ENCODE measurements around the gene SAMD11. TPM values are rescaled to one million over a fixed set of nuclear protein-coding genes. Genes with fewer than 3 reads are reported as not detected.
A peak's percentile ranks its signal among the peaks of the same experiment; 100 is the strongest.

Gene SAMD11
- total RNA-seq, 1 experiment from 2014 or later = 13.5 TPM

- no peak within 1 kb of the TSS for H4K8ac ChIP-seq (replicated peaks; ENCODE audit: insufficient read length, low read depth, low read length)
- peaks cover 11% of the 10 kb centered on the region; the same call in 1 of the 2 replicates for H3K27me3 ChIP-seq (ENCODE audit: insufficient read depth, low read length)
- Mint-ChIP-seq H3K27ac (no peak within 1 kb of the TSS), H3K27me3 (ENCODE audit: low read depth) (peaks cover 49% of the 10 kb centered on the region), H3K4me3 (peak within 1 kb of the TSS; percentile 57 to 76), H3K4me1 (peaks cover 0 to 3% of the 10 kb centered on the region in 2 experiments; a peak in 2 of 4 replicates), H3K9me3 (peaks cover 3 to 4% of the 10 kb centered on the region in 2 experiments; a peak in 3 of 5 replicates), H3K36me3 (ENCODE audit: insufficient read depth in 1 of 3, low read depth in 3 of 3) (peaks cover 0 to 26% (median 24%) of the 10 kb centered on the region in 3 experiments; a peak in 6 of 7 replicates)
- H3K9me3 ChIP-seq (ENCODE audit: control insufficient read depth, low read depth, low read length) = no peaks in the 10 kb centered on the region
- no peaks in the 10 kb centered on the region for H3K4me1 ChIP-seq (ENCODE audit: insufficient read depth, low read length)
- no peak within 1 kb of the TSS for H3K23ac ChIP-seq (ENCODE audit: insufficient read length, low read depth, low read length)
- H4K5ac ChIP-seq (ENCODE audit: insufficient read length, low read depth, low read length) = no peak within 1 kb of the TSS
- DNase-seq = peak; percentile 78
- peak within 1 kb of the TSS; percentile 68; the same call in 1 of the 2 replicates for H3K14ac ChIP-seq (ENCODE audit: insufficient read depth, low read length)
- no peak within 1 kb of the TSS for H3K56ac ChIP-seq (ENCODE audit: insufficient read length, low read depth, low read length)
- no peak within 1 kb of the TSS for H2BK120ac ChIP-seq (ENCODE audit: low read depth, low read length, poor library complexity, severe bottlenecking)
- peaks cover 12% of the 10 kb centered on the region for H3K23me2 ChIP-seq (ENCODE audit: insufficient read length, low read depth, low read length, poor library complexity, severe bottlenecking)
- H3T11ph ChIP-seq (ENCODE audit: low read length) = no peak within 1 kb of the TSS
- WGBS (ENCODE audit: extremely low coverage, insufficient read length, low lambda C conversion rate) = no CpG with 5 or more reads among the region's 31 CpGs
- no peaks in the 10 kb centered on the region for H4K20me1 ChIP-seq (ENCODE audit: control insufficient read depth, insufficient read depth, insufficient read length)
- no peak within 1 kb of the TSS for H3K4ac ChIP-seq (ENCODE audit: low read depth, low read length)
- no peaks in the 10 kb centered on the region for H3K79me2 ChIP-seq (ENCODE audit: insufficient read depth, low read length)
- H2AK5ac ChIP-seq (ENCODE audit: insufficient read length, low read length) = no peak within 1 kb of the TSS
- H3K9ac ChIP-seq (ENCODE audit: extremely low read depth, insufficient read length, low read length) = no peak within 1 kb of the TSS
- no peak within 1 kb of the TSS for H2BK15ac ChIP-seq (ENCODE audit: low read depth, low read length)
- H3K27ac ChIP-seq (ENCODE audit: insufficient read length, low read depth, low read length) = no peak within 1 kb of the TSS
- H3K79me1 ChIP-seq (ENCODE audit: insufficient read depth, low read depth, low read length, poor library complexity, severe bottlenecking) = no peaks in the 10 kb centered on the region
- H4K91ac ChIP-seq (ENCODE audit: insufficient read length, low read depth, low read length) = no peak within 1 kb of the TSS
- H2BK12ac ChIP-seq (ENCODE audit: insufficient read length, low read depth, low read length) = no peak within 1 kb of the TSS
- H2BK5ac ChIP-seq (ENCODE audit: insufficient read length, low read length) = no peak within 1 kb of the TSS
- H3K18ac ChIP-seq (ENCODE audit: insufficient read length, low read depth, low read length) = peak within 1 kb of the TSS; percentile 51
- TF ChIP-seq, protein P1, sequence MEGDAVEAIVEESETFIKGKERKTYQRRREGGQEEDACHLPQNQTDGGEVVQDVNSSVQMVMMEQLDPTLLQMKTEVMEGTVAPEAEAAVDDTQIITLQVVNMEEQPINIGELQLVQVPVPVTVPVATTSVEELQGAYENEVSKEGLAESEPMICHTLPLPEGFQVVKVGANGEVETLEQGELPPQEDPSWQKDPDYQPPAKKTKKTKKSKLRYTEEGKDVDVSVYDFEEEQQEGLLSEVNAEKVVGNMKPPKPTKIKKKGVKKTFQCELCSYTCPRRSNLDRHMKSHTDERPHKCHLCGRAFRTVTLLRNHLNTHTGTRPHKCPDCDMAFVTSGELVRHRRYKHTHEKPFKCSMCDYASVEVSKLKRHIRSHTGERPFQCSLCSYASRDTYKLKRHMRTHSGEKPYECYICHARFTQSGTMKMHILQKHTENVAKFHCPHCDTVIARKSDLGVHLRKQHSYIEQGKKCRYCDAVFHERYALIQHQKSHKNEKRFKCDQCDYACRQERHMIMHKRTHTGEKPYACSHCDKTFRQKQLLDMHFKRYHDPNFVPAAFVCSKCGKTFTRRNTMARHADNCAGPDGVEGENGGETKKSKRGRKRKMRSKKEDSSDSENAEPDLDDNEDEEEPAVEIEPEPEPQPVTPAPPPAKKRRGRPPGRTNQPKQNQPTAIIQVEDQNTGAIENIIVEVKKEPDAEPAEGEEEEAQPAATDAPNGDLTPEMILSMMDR (conservative IDR thresholded peaks at IDR 0.05) = no peak
- no peak within 1 kb of the TSS for H2BK20ac ChIP-seq (ENCODE audit: low read depth, low read length, poor library complexity, severe bottlenecking)
- H3K4me2 ChIP-seq (ENCODE audit: insufficient read depth, insufficient read length, low read length) = peak within 1 kb of the TSS; percentile 68
- H2AFZ ChIP-seq (ENCODE audit: low read length) = no peak within 1 kb of the TSS
Measured at GRCh38 chr1:966135-966703, 42.5 kb downstream of the SAMD11 start, which contains the start of gene PLEKHN1. TSS of gene PLEKHN1 (plus strand) at chr1:966482. CDS start at chr1:966532, 50 bp downstream.

All from H9 (cell line).